Amniotic epithelial cell (primary cell): ENCODE data around the gene NOTO.

Source experiments
- DNase-seq: peaks from one replicate; pipeline ENCODE4 v3.0.0-alpha.2; 2010; ENCODE audit warnings: low read depth

Gene NOTO

DNA sequence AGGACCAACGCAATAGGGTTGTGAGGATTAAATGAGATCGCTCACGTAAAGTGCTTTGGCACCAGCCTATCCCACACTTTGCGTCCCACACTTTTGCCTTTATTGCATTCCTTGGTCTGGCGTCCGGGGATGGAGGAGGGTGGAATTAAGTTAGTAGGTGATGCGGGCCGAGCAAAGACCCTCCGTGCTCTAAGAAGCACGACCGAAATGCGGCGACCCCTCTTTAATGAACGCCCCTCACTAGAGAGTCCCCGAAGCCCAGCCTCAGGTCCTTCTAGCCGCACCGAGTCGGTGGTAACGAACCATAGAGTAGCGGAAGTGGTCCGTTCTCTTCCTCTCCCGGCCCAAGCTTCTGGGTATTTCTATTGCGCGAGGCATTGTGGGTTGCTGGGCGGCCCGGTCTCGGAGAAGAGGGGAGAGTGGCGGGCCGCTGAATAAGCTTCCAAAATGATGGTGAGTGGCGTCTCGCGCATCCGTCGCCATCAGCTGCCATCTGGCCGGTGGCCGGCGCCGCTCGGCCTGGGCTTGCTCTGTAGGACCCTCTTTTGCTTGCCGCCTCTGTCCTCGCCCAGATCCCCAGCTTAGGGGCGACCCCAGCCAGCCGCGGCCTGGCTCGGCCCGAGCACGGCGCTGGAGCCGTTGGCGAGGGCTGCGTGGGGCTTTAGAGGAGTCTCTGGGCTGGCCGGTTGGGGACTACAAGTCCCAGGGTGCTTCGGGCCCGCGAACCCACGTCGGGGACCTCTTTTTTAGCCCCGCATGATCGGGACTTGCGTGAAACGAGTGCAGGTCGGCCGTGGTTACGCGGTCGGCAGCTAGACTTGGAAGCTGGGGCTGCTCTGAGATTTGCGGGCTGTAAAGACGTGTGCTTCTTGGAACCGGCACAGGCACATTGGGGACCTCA, 31.8 kb downstream of the NOTO start, which contains the start of gene CCT7:
TSS of gene CCT7 (plus strand) at position 377 of the 901 bp plus-strand sequence. CDS start at position 448, 71 bp downstream.
- DNase-seq = peak; percentile 88

DNA sequence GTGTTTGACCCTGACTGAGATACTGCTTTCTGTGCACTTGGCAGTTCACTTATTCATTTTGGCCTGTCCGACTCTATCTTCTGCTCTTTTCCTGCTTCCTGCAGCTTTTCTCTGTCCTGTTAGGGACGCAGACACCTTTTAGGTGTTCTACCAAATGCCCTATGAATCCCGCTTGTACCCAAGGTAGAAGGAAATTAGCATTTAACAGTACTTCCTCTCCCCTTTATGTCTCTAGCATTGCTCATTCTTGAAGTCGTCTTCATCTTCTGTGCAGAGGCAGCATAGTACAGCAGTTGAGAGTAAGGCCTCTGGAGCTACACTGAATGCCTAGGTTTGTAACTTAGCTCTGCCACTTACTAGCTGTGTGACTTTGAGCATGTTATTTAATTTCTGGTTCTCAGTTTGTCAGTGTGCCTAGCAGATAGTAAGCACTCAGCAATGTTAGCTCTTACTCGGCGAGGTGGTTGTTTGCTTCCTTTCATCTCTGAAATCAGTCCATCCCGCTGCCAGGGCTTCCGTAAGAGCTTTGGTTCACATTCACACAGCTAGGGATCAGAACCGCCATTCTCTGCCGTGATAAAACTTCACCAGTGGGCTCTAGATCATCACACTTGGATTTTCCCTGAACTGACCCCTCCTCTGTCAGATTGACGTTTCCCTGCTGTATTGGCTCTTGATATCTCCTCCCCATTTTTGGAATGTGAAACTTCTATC, 33.1 kb downstream of the NOTO start:
- DNase-seq = peak; percentile 5

DNA sequence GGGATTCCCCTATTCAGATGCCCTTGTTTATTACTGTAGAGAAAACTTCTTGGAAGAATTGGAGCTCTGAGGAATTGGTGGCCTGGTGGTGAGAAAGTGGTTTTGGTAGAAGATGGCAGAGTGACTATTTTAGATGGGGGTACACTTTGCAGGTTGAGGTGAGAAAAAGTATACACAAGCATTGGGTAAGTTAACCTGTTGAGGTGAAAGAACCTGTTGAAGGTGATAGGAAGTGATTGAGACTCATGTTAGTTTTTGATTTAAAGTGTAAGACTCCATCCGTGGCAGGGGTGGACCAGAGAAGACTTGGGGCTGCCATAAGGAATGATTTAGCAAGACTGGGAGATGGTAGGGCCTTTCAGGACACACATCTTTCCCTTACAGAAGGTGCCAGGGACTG, 34.8 kb downstream of the NOTO start:
- DNase-seq = no peak

DNA sequence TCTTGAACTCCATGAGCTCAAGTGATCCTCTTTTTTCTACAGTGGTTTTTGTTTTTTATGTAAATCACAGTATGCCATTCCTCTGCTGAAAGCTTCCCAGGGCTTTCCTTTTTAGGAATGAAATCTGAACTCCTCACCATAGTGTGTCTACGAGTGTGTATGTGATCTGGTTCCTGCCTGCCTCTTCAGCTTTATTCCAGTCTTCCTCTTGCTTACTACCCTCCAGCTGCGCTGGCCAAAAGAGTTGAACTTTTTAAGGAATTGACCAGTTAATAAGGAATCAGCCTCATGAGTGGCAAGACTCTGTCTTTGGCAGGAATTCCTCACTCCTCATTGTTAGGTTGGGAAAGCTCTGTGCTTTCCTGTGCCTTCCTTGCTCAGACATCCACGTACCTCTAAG, 35.8 kb downstream of the NOTO start:
- no peak for DNase-seq

DNA sequence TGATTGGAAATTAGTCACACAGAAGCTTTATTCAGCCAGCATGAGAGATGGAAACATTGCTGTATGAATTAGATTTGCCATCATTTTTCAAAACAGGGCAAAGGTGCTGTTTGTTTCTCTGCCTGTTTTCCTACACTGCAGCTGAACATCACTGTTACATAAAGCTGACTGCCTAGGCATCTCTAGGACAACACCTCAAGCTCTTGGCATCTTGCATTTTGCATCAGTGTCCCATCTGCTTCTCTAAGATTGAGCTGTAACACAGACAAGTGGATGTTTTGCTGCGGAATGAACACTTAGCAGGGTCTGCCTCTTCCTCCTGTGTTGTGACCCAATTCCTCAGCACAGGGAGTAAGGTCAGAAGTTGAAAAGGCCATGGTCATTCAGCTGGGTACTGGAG, 36.6 kb downstream of the NOTO start:
- DNase-seq = no peak

DNA sequence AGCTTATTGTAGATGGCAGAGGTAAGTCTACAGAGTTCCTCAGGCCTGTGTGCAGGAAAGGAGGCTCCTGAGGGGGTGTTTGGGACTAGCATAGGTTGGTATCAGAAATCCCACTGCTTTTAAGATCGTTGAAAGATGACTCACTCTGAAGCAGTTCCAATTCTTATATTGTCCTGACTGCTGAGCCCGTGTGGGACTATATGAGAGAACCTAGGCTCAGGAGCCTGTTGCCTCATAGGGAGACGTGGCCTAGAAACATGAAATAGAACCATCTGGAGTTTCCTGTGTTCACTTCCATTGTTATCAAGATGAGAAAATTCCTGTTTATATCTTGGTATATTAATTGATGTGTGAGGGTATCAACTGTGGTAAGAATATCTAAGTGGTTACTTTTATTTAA, 37.4 kb downstream of the NOTO start:
- peak; percentile 64 for DNase-seq

DNA sequence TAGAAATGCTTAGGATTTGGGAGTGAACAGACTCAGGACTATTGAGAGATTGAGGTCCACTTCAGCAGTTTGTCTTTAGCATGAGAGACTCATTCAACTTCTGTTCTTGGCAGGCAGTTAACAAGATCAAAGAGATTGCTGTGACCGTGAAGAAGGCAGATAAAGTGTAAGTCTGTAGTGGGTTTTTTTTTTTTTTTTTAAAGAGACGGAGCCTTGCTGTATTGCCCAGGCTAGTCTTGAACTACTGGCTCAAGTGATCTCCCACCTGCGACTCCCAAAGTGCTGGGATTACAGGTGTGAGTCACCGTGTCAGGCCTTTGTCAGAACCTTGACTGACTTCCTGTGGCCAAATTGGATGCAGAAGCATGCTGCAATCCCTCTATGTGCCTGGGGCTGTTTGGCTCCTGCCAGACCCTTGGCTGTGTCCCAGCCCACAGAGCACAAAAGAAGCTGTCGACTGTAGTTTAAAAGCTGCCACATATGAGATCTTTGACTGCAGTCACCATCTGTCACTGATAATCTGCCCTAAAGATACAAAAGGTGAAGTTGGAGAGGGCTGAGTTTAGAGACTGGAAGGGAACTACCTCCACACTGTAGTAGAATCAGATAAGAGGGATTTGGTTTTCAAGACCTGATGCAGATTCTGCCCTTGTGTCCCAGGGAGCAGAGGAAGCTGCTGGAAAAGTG, 41.7 kb downstream of the NOTO start:
- DNase-seq = peak; percentile 48

DNA sequence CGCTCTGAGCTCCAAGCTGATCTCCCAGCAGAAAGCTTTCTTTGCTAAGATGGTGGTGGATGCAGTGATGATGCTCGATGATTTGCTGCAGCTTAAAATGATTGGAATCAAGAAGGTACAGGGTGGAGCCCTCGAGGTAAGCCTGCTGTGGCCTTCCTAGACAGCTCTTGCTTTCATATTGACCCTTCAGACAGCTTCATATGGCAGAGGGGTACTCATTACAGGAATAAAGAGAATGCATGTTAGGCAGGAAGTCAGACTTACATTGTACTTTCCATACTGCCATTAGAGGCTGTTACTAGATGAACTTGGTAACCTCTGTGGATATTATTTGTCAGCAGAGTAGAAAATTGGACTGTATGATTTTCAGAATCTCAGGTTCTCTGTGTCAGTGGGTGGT, 42.2 kb downstream of the NOTO start:
- no peak for DNase-seq

DNA sequence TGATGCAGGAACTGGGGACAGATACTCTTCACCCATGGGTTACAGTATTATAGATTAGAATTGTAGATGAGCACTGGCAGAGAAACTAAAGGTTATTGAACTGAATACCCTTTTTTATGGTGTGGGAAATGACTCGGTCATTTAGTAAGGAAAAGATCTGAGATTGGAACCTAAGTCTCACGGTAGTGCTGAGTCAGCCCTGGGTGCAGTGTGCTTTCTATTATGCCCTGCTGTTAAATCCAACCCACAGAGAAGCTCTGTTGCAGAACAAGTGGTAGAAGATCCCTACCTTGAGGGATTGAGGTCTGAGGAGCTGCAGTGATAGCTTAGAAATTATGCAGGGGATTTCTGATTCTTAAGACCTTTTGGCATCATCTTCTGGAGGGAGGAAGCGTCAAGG, 44.5 kb downstream of the NOTO start:
- DNase-seq = no peak

DNA sequence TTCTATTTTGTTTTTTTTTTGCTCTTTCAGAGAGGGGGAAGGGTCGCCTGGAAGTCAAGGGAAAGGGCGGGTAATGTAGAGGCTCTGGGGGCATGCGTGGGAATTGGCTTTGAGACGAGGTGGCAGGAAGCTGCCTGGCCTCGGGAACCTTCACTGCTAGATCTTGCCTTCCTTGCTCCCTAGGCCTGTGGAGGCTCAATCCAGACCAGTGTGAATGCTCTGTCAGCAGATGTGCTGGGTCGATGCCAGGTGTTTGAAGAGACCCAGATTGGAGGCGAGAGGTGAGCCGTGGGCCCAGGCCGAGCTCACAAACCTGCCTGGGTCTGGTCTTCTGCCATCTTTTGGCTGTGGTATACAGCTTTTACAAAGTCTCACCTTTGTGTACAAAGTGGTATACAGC, 47.3 kb downstream of the NOTO start:
- no peak for DNase-seq

DNA sequence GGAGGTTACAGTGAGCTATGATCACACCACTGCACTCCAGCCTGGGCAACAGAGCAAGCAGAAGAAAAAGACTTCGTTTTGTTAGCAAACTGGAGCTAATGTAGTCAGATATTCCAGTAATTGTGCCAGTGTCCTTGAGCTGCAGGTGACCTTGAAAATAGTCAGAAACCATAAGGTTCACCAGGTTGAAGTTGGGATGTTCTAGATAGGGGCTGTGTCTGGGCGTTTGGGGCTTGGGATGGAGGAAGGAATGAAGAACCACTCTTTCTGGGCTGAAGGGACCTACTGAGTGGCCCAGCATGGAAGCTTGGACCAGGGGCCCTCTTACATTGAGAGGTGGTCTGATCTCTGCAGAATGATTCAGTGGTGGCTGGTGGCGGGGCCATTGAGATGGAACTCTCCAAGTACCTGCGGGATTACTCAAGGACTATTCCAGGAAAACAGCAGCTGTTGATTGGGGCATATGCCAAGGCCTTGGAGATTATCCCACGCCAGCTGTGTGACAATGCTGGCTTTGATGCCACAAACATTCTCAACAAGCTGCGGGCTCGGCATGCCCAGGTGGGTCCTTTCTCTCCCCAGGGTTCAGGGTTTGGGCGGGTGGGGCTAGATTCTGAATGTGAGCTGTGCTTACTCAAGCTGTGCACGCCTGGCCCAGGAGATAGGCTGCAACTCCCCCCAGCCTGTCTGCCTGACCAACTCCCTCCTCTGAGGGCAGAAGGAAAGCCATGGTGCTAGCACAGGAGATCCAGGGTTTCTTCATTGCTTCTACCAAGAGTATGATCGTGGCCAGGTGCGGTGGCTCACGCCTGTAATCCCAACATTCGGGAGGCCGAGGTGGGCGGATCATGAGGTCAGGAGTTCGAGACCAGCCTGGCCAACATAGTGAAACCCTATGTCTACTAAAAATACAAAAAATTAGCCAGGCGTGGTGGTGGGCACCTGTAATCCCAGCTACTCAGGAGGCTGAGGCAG, 48.8 kb downstream of the NOTO start:
- DNase-seq = no peak

DNA sequence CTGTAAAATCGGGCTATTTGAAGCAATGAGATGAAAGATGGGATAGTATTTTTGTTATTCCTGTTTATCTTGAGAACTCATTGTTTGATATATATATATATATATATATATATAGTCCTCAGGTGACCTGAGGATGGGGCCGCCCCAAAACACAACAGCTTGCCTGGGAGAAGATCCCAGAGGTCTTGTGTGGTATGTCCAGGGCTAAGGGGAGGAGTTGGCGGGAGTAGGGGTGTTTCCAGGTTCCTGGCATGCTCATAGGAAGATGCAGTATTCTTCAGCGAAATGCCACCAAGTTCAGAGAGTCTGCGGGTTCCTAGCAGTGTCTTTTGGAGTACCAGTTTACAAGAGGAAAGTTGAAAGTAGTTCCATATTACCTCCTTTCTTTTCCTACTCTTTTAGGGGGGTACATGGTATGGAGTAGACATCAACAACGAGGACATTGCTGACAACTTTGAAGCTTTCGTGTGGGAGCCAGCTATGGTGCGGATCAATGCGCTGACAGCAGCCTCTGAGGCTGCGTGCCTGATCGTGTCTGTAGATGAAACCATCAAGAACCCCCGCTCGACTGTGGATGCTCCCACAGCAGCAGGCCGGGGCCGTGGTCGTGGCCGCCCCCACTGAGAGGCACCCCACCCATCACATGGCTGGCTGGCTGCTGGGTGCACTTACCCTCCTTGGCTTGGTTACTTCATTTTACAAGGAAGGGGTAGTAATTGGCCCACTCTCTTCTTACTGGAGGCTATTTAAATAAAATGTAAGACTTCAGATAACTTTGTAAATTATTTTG, 50.1 kb downstream of the NOTO start:
- no peak for DNase-seq

DNA sequence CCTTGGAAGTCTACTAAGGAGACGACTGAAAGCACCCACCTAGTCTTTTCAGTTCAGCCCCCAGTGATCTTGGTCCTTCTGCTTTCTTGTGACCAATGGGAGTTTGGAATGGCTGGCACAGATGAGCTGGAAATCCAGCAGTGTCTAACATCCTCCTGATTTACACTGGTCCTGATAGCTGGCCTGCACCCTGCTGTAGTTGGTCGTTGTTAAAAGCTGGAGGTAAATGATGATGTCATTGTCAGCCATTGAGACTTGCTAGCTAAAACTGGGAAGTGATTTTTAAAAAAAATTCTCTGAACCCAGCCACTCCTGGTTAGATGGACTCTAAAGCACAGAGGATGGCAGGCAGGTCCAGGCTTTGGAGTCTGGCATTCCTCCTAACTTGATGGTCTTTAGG, 51.0 kb downstream of the NOTO start:
- no peak for DNase-seq

DNA sequence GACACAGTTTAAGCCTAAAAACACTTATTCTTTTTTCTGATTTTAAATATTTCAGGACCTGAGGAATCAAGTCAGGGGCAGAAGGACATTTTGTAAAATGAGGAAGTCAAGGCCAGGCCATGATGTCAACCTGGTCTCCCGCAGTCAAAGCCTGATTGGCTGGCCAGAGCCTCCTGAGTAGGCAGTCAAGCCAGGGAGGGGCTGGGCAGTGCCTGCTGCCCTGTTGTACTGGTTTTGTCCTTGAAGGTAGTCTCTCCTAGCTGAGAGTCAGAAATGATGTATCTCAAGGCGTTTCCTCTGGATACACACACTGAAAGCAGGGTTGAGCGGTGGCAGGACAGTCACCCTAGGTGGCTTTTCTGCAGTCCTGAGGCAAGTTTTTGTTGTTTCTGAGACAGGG, 51.5 kb downstream of the NOTO start:
- DNase-seq = no peak

DNA sequence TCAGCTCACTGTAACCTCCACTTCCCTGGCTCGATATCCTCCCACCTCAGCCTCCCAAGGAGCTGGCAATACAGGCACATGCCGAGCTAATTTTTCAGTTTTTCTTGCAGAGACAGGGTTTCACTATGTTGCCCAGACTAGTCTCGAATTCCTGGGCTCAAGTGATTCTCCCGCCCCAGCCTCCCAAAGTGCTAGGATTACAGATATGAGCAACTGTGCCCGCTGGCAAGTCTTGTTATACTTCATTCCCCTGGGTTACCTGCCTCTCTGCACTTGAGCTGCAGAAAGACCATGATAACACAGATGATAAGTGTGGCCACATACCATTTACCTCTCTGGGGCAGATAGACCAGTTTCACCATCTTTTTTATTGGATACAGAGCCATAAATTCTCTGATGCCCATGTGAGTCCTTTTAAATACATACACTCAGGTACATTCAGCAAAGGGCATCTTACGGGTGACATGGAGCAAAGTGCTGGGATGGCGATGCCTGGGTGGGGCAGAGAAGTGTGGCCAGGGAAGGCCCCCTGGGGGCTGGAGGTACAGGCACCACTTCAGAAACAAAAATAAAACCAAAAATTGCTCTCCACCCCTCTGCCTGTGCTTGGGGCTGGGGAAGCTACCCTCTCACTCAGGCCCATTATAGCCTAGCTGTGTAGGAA, 52.1 kb downstream of the NOTO start:
- no peak for DNase-seq

DNA sequence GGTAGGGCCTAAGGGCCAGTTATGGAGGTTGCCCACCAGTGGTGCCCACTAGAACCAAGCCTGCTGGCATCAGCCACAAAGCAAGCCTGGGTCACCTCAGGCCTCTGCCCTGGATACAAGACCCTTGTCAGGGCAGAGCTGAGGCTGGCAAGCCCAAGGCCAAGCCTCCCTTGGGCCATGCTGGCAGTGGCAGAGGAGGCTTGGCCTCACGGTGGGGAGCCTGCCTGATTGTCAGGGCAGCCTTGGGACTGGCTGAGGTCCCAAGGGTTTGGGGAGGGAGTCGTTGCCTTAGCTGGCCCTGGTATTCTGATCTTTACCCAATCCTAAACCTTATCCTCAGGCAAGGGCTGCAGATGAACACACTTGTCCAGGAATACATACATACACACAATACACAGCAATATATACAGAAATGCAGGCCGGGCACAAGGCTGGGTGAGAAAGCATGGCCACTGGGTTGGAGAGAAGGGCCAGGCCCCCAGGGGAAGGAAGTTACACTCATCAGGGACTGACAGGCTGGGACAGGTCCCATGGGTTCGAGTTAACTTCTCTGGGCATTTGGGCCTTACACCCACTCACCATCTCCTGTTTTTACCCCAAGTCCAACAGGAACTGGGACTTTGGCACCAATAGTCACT, 52.8 kb downstream of the NOTO start:
- no peak for DNase-seq

DNA sequence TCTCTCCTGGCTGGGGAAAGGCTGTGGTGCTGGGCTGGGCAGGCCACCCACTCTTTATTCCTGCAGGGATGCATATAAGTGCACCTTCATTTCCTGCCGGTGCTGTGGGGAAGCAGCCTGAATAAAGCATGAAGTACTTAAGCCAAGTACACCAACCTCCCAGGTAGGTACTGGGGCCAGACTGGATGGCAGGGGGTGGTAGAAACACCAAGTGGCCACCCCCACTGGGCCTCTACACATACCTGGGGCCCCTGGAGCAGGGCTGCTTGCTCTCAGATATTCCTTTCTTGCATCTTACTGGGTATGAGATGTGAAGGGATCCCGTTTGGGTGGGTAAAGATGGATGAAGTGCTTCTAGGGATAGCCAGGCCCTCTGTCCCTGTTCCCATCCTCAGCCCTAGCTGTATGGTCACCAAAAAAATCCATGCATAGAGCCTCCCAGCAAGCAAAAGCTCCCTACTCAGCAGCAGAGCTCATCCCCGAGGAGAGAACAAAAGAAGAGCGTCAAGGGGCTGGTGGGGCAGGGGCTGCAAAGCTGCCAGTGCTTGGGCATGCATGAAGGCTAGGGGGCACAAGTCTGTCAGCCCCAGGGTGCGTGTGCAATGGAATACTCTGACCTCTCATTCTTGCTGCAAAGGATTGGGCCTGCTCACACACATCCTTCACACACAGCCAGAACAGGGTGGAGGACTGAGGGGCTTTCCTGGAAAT, 53.7 kb downstream of the NOTO start:
- no peak for DNase-seq

DNA sequence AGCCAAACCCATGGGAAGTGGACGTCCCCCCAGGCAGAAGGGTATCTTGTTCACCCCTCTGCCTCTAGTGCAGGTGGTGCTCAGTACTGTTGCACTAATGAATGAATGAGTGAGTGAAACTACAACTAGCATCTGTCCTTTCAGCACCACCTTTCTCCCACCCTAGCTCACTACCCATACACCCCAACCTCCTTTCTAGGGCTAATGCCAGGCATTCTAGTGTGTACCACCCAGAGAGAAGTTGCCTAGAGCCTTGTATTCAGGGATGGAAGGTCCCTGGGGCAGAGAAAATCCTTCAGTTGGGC, 54.2 kb downstream of the NOTO start:
- DNase-seq = no peak

DNA sequence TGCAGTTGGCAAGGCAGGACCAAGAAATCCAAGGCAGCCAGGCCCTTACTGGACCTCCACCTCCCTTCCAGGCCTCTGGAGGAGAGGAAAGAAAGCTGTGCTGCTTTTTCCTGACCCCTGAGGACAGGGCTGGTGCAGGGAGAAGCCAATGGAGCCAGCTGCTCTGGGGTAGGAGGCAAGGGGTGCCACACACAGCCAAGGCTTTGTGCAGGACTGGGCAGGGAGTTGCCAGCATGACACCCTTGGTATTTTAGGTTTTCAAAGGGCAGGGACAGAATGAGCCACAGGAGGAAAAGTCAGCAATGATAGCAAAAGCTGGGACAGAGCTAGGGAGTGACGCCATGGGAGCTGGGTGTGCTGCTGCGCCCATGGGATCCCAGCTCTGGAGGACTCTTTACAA, 54.6 kb downstream of the NOTO start:
- no peak for DNase-seq
